Nephron (organoid): ENCODE results near the gene RTN4RL2.

Experiments
- H3K27ac Mint-ChIP-seq, 3 experiments: 2 replicates each; pipeline ENCODE4 v1.8.0; 2020; ENCODE audit warnings: mixed read lengths in 3 of 3, mild to moderate bottlenecking in 2 of 3, moderate library complexity in 1 of 3
- H3K27me3 Mint-ChIP-seq: 2 replicates; pipeline ENCODE4 v1.8.0; 2021; ENCODE audit warnings: low read depth, mild to moderate bottlenecking, moderate library complexity, mixed read lengths
- H3K36me3 Mint-ChIP-seq: 2 replicates; pipeline ENCODE4 v1.8.0; 2020; ENCODE audit warnings: low read depth, mixed read lengths
- H3K4me1 Mint-ChIP-seq: 2 replicates; pipeline ENCODE4 v1.8.0; 2020; ENCODE audit warnings: mixed read lengths
- H3K4me3 Mint-ChIP-seq, 3 experiments: 2 replicates each; pipeline ENCODE4 v1.8.0; 2020; ENCODE audit warnings: mild to moderate bottlenecking in 3 of 3, mixed read lengths in 3 of 3, moderate library complexity in 2 of 3
- H3K9me3 Mint-ChIP-seq: 2 replicates; pipeline ENCODE4 v1.8.0; 2020; ENCODE audit warnings: mixed read lengths
- CTCF ChIP-seq, 3 experiments: fragments of 200-600 bp; sonication (generic); IDR thresholded peaks; one replicate each; pipeline ENCODE4 v1.5.0; 2021; ENCODE audit warnings: antibody characterized with exemption in 3 of 3; ENCODE audit not compliant: unreplicated experiment in 3 of 3

Gene RTN4RL2

GRCh38 chr11:57418131-57418530, 42.2 kb upstream of the RTN4RL2 start:
- Mint-ChIP-seq H3K36me3 (peaks cover 52% of the 10 kb centered on the region), H3K4me1 (no peaks in the 10 kb centered on the region), H3K9me3 (no peaks in the 10 kb centered on the region), H3K4me3 (no peak overlapping the region), H3K27me3 (no peaks in the 10 kb centered on the region), H3K27ac (no peak overlapping the region)
- no peak for TF ChIP-seq CTCF (IDR thresholded peaks at IDR 0.05; ENCODE audit: unreplicated experiment in 3 of 3)

GRCh38 chr11:57419146-57419545, 41.2 kb upstream of the RTN4RL2 start:
- no peak overlapping the region for H3K4me3 Mint-ChIP-seq
- peaks cover 48% of the 10 kb centered on the region for H3K36me3 Mint-ChIP-seq
- H3K4me1 Mint-ChIP-seq = no peaks in the 10 kb centered on the region
- no peak for TF ChIP-seq CTCF (IDR thresholded peaks at IDR 0.05; ENCODE audit: unreplicated experiment in 3 of 3)
- no peaks in the 10 kb centered on the region for H3K27me3 Mint-ChIP-seq
- H3K27ac Mint-ChIP-seq = no peak overlapping the region
- no peaks in the 10 kb centered on the region for H3K9me3 Mint-ChIP-seq

- H3K9me3 Mint-ChIP-seq = no peaks in the 10 kb centered on the region
- no peak overlapping the region for H3K4me3 Mint-ChIP-seq
- no peak for TF ChIP-seq CTCF (IDR thresholded peaks at IDR 0.05; ENCODE audit: unreplicated experiment in 3 of 3)
- peaks cover 7% of the 10 kb centered on the region for H3K4me1 Mint-ChIP-seq
- H3K27me3 Mint-ChIP-seq = no peaks in the 10 kb centered on the region
- peaks cover 34% of the 10 kb centered on the region for H3K36me3 Mint-ChIP-seq
- no peak overlapping the region for H3K27ac Mint-ChIP-seq
These were observed 39.3 kb upstream of the RTN4RL2 start for GRCh38 chr11:57421066-57421465.

- no peak for TF ChIP-seq CTCF (IDR thresholded peaks at IDR 0.05; ENCODE audit: unreplicated experiment in 3 of 3)
- no peaks in the 10 kb centered on the region for H3K9me3 Mint-ChIP-seq
- peaks cover 29% of the 10 kb centered on the region for H3K36me3 Mint-ChIP-seq
- peaks cover 12% of the 10 kb centered on the region for H3K4me1 Mint-ChIP-seq
- no peak overlapping the region for H3K4me3 Mint-ChIP-seq
- H3K27ac Mint-ChIP-seq = no peak overlapping the region
- H3K27me3 Mint-ChIP-seq = no peaks in the 10 kb centered on the region
These were observed 38.5 kb upstream of the RTN4RL2 start for GRCh38 chr11:57421805-57422204.

GRCh38 chr11:57422669-57423068, 37.7 kb upstream of the RTN4RL2 start:
- peaks cover 3% of the 10 kb centered on the region for H3K27me3 Mint-ChIP-seq
- no peaks in the 10 kb centered on the region for H3K9me3 Mint-ChIP-seq
- no peak overlapping the region for H3K4me3 Mint-ChIP-seq
- no peak for TF ChIP-seq CTCF (IDR thresholded peaks at IDR 0.05; ENCODE audit: unreplicated experiment in 3 of 3)
- peaks cover 21% of the 10 kb centered on the region for H3K36me3 Mint-ChIP-seq
- H3K4me1 Mint-ChIP-seq = peaks cover 18% of the 10 kb centered on the region
- no peak overlapping the region for H3K27ac Mint-ChIP-seq

GRCh38 chr11:57424137-57424791, 36.1 kb upstream of the RTN4RL2 start:
- Mint-ChIP-seq H3K27ac (peak overlapping the region in 1 of 3 experiments; percentile 62), H3K36me3 (peaks cover 20% of the 10 kb centered on the region), H3K9me3 (no peaks in the 10 kb centered on the region), H3K4me1 (peaks cover 18% of the 10 kb centered on the region), H3K4me3 (peak overlapping the region in 2 of 3 experiments; percentile 25 to 46), H3K27me3 (peaks cover 14% of the 10 kb centered on the region)
- TF ChIP-seq CTCF (IDR thresholded peaks at IDR 0.05; ENCODE audit: unreplicated experiment in 3 of 3) = no peak
